Panc1 (cell line): Measurements from ENCODE around the gene LGR4.

ENCODE experiments used
- REST ChIP-seq, 2 experiments: IDR thresholded peaks; 2 replicates each; pipeline ENCODE4 v1.6.1; 2011 to 2012; ENCODE audit warnings: low read depth in 2 of 2, control low read depth in 1 of 2, low read length in 1 of 2, mild to moderate bottlenecking in 1 of 2, moderate library complexity in 1 of 2; ENCODE audit not compliant: insufficient read depth in 1 of 2
- TF ChIP-seq, protein P1 (sequence below): fragments of 450-650 bp; IDR thresholded peaks from 2 replicates; pipeline ENCODE4 v1.5.1; 2017; ENCODE audit warnings: mild to moderate bottlenecking

- TF ChIP-seq, protein P1, sequence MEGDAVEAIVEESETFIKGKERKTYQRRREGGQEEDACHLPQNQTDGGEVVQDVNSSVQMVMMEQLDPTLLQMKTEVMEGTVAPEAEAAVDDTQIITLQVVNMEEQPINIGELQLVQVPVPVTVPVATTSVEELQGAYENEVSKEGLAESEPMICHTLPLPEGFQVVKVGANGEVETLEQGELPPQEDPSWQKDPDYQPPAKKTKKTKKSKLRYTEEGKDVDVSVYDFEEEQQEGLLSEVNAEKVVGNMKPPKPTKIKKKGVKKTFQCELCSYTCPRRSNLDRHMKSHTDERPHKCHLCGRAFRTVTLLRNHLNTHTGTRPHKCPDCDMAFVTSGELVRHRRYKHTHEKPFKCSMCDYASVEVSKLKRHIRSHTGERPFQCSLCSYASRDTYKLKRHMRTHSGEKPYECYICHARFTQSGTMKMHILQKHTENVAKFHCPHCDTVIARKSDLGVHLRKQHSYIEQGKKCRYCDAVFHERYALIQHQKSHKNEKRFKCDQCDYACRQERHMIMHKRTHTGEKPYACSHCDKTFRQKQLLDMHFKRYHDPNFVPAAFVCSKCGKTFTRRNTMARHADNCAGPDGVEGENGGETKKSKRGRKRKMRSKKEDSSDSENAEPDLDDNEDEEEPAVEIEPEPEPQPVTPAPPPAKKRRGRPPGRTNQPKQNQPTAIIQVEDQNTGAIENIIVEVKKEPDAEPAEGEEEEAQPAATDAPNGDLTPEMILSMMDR: no peak
- no peak for TF ChIP-seq REST (IDR thresholded peaks at IDR 0.05; ENCODE audit: insufficient read depth in 1 of 2, low read depth in 2 of 2, low read length in 1 of 2)
Observed at GRCh38 chr11:27513389-27513788, 40.8 kb upstream of the LGR4 start.
